K562 (cell line): ENCODE data around the gene MAPKAPK2. TPM values are rescaled to one million over a fixed set of nuclear protein-coding genes. Genes with fewer than 3 reads are reported as not detected.

ENCODE experiments used
- BHLHE40 ChIP-seq: IDR thresholded peaks from 2 replicates; pipeline ENCODE4 v1.6.1; 2011; ENCODE audit warnings: low read length, improper control_type of control experiment
- EHMT2 ChIP-seq: fragments of 450-650 bp; IDR thresholded peaks from 2 replicates; pipeline ENCODE4 v1.6.1; 2018; ENCODE audit warnings: antibody characterized with exemption
- ETV6 ChIP-seq, 3 experiments: fragments of 150-350 bp in 1 of 3; sonication (generic) in 1 of 3; formaldehyde crosslinking in 1 of 3; IDR thresholded peaks; 2 replicates each; pipeline versions ENCODE4 v1.6.1 to v1.8.0; 2014 to 2022; ENCODE audit warnings: borderline replicate concordance in 2 of 3, low read depth in 2 of 3, antibody characterized with exemption in 1 of 3, low read length in 1 of 3, mild to moderate bottlenecking in 1 of 3, missing genetic modification reagents in 1 of 3
- FOXA1 ChIP-seq: fragments of 450-650 bp; IDR thresholded peaks from 2 replicates; pipeline ENCODE4 v1.6.1; 2016; ENCODE audit warnings: mild to moderate bottlenecking, borderline replicate concordance
- FOXP1 ChIP-seq: sonication (generic); formaldehyde crosslinking; IDR thresholded peaks from 2 replicates; pipeline ENCODE4 v1.8.0; 2022; ENCODE audit warnings: mild to moderate bottlenecking, missing genetic modification reagents
- MAFG ChIP-seq: fragments of 450-650 bp; conservative IDR thresholded peaks from 2 replicates; pipeline ENCODE4 v1.6.1; 2016; ENCODE audit warnings: missing genetic modification characterization, missing compliant biosample characterization
- RFX1 ChIP-seq: fragments of 450-650 bp; IDR thresholded peaks from 2 replicates; pipeline ENCODE4 v1.6.1; 2016; ENCODE audit warnings: mild to moderate bottlenecking, moderate library complexity
- ZBTB49 ChIP-seq: sonication (generic); formaldehyde crosslinking; IDR thresholded peaks from 2 replicates; pipeline ENCODE4 v1.8.0; 2022; ENCODE audit warnings: missing genetic modification reagents, mild to moderate bottlenecking, borderline replicate concordance
- ZNF318 ChIP-seq, 2 experiments: fragments of 450-650 bp; IDR thresholded peaks; 2 replicates each; pipeline ENCODE4 v1.6.1; 2016; ENCODE audit warnings: mild to moderate bottlenecking in 2 of 2, borderline replicate concordance in 1 of 2, low read depth in 1 of 2, moderate library complexity in 1 of 2
- ZNF398 ChIP-seq: fragments of 250-450 bp; sonication (Bioruptor Pico); IDR thresholded peaks from 2 replicates; pipeline ENCODE4 v1.8.0; 2021; ENCODE audit warnings: moderate library complexity, mild to moderate bottlenecking, inconsistent platforms
- ZNF766 ChIP-seq: fragments of 200-800 bp; sonication (Bioruptor generic); conservative IDR thresholded peaks from 2 replicates; pipeline ENCODE4 v1.6.1; 2016; ENCODE audit warnings: missing genetic modification characterization, missing compliant biosample characterization
- polyA plus RNA-seq, 8 experiments: library from polyadenylated mRNA; depleted of rRNA in 4 of 8; stranded (reverse) in 5 of 8; unstranded in 3 of 8; fragments of >200 nt; fragmentation: Nextera tagmentation in 2 of 8; fragmentation: Illumina TruSeq in 1 of 8; extraction: Ambion mirVana in 2 of 8; extraction: Trizol in 1 of 8; gene quantifications; 2 replicates each; pipeline versions ENCODE4 v1.2.1 to v1.2.3, GENCODE V29; 2011 to 2014; ENCODE audit warnings: inconsistent platforms in 1 of 8, missing spikeins in 1 of 8
- total RNA-seq, 7 experiments: library from RNA; depleted of rRNA in 6 of 7; stranded (reverse); fragments of >200 nt in 6 of 7; fragmentation: Illumina TruSeq in 2 of 7; extraction: Trizol in 2 of 7; gene quantifications; 2 replicates each; pipeline versions ENCODE4 v1.2.1 to v1.2.3, GENCODE V29; 2011 to 2021; ENCODE audit warnings: low replicate concordance in 1 of 7
- TF ChIP-seq, protein P1 (sequence below): fragments of 250-450 bp; sonication (Bioruptor Pico); IDR thresholded peaks from 2 replicates; pipeline ENCODE4 v1.4.0; 2020

Gene MAPKAPK2
- total and polyA plus RNA-seq, 9 of the 15 experiments (the other 6 are each of a cell fraction or from before 2014, with no cell fraction given) = 0.63 to 94.2 (median 52.1) TPM

- TF ChIP-seq ZNF318 (IDR thresholded peaks at IDR 0.05; ENCODE audit: borderline replicate concordance in 1 of 2, low read depth in 1 of 2) (0 out of 4 replicates have a peak, but pooled peaks of 1 of the 2 experiments have one; percentile 32), ZNF398 (CRISPR knock-in tag) (no peak), BHLHE40 (no peak), FOXA1 (no peak), ZBTB49 (CRISPR knock-in tag) (no peak), ZNF766 (CRISPR knock-in tag) (no peak), FOXP1 (CRISPR knock-in tag) (no peak), MAFG (peak; percentile 42), ETV6 (IDR thresholded peaks at IDR 0.05; ENCODE audit: borderline replicate concordance in 1 of 2, low read depth in 2 of 2, low read length in 1 of 2) (peak; percentile 98 to 99), ETV6 (CRISPR knock-in tag; IDR thresholded peaks at IDR 0.05; ENCODE audit: borderline replicate concordance) (no peak), EHMT2 (peak; percentile 71), RFX1 (no peak)
- TF ChIP-seq, protein P1, sequence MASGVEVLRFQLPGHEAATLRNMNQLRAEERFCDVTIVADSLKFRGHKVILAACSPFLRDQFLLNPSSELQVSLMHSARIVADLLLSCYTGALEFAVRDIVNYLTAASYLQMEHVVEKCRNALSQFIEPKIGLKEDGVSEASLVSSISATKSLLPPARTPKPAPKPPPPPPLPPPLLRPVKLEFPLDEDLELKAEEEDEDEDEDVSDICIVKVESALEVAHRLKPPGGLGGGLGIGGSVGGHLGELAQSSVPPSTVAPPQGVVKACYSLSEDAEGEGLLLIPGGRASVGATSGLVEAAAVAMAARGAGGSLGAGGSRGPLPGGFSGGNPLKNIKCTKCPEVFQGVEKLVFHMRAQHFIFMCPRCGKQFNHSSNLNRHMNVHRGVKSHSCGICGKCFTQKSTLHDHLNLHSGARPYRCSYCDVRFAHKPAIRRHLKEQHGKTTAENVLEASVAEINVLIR (CRISPR knock-in tag) = no peak
These were observed 12.6 kb upstream of the MAPKAPK2 start (continued) for GRCh38 chr1:206672011-206672688.
